SK-N-SH treated with all-trans-retinoic acid at 6 μM for 48 hours (cell line): Measurements from ENCODE around the gene ABT1.

ENCODE experiments used
- ATAC-seq: fragments of 200-7000 bp; cut with Tn5 transposase; 3 replicates; pipeline ENCODE4 v1.9.1; 2020; ENCODE audit warnings: mild to moderate bottlenecking, moderate library complexity
- ARNTL ChIP-seq: fragments of 450-650 bp; formaldehyde crosslinking; IDR thresholded peaks from 2 replicates; pipeline ENCODE4 v1.5.0; 2020; ENCODE audit warnings: low read depth, mild to moderate bottlenecking, moderate library complexity, borderline replicate concordance
- BACH2 ChIP-seq: fragments of 250-450 bp; sonication (Bioruptor Pico); IDR thresholded peaks from 2 replicates; pipeline ENCODE4 v1.9.0; 2021; ENCODE audit warnings: mild to moderate bottlenecking, borderline replicate concordance
- CREB5 ChIP-seq: fragments of 250-450 bp; sonication (Bioruptor Pico); IDR thresholded peaks from 2 replicates; pipeline ENCODE4 v1.5.1; 2020; ENCODE audit warnings: low read depth, mild to moderate bottlenecking, moderate library complexity
- CSDC2 ChIP-seq: fragments of 250-450 bp; sonication (Bioruptor Pico); IDR thresholded peaks from 2 replicates; pipeline ENCODE4 v1.5.0; 2020; ENCODE audit warnings: mild to moderate bottlenecking, moderate library complexity
- ESRRG ChIP-seq: fragments of 250-450 bp; sonication (Bioruptor Pico); IDR thresholded peaks from 2 replicates; pipeline ENCODE4 v1.6.1; 2021; ENCODE audit warnings: mild to moderate bottlenecking
- ISL1 ChIP-seq: fragments of 250-450 bp; sonication (Bioruptor Pico); IDR thresholded peaks from 2 replicates; pipeline ENCODE4 v2.1.2; 2022; ENCODE audit warnings: mild to moderate bottlenecking, moderate library complexity
- OSR1 ChIP-seq: fragments of 250-450 bp; sonication (Bioruptor Pico); IDR thresholded peaks from 2 replicates; pipeline ENCODE4 v1.8.0; 2022; ENCODE audit warnings: moderate library complexity, mild to moderate bottlenecking, inconsistent platforms
- PATZ1 ChIP-seq: fragments of 250-450 bp; sonication (Bioruptor Pico); IDR thresholded peaks from 2 replicates; pipeline ENCODE4 v1.8.0; 2020; ENCODE audit warnings: mild to moderate bottlenecking, moderate library complexity, borderline replicate concordance
- PPARA ChIP-seq: fragments of 250-450 bp; sonication (Bioruptor Pico); IDR thresholded peaks from 2 replicates; pipeline ENCODE4 v1.5.0; 2020; ENCODE audit warnings: mild to moderate bottlenecking, borderline replicate concordance
- RARB ChIP-seq: fragments of 250-450 bp; sonication (Bioruptor Pico); IDR thresholded peaks from 2 replicates; pipeline ENCODE4 v1.8.0; 2021; ENCODE audit warnings: mild to moderate bottlenecking, moderate library complexity
- SNAI2 ChIP-seq: fragments of 250-450 bp; sonication (Bioruptor Pico); IDR thresholded peaks from 2 replicates; pipeline ENCODE4 v1.5.0; 2020; ENCODE audit warnings: mild to moderate bottlenecking, moderate library complexity
- TCF4 ChIP-seq: fragments of 250-450 bp; sonication (Bioruptor Pico); IDR thresholded peaks from 2 replicates; pipeline ENCODE4 v1.8.0; 2021; ENCODE audit warnings: mild to moderate bottlenecking, moderate library complexity, borderline replicate concordance
- TOX ChIP-seq: fragments of 250-450 bp; sonication (Bioruptor Pico); IDR thresholded peaks from 2 replicates; pipeline ENCODE4 v1.8.0; 2021; ENCODE audit warnings: mild to moderate bottlenecking, moderate library complexity, borderline replicate concordance
- ZC3H10 ChIP-seq: fragments of 250-450 bp; sonication (Bioruptor Pico); IDR thresholded peaks from 2 replicates; pipeline ENCODE4 v1.5.1; 2021; ENCODE audit warnings: mild to moderate bottlenecking, moderate library complexity
- ZFP3 ChIP-seq: fragments of 250-450 bp; sonication (Bioruptor Pico); IDR thresholded peaks from 2 replicates; pipeline ENCODE4 v1.5.0; 2020; ENCODE audit warnings: mild to moderate bottlenecking, moderate library complexity
- ZFP30 ChIP-seq: fragments of 450-650 bp; formaldehyde crosslinking; IDR thresholded peaks from 2 replicates; pipeline ENCODE4 v1.5.0; 2022; ENCODE audit warnings: mild to moderate bottlenecking, moderate library complexity
- ZNF565 ChIP-seq: fragments of 450-650 bp; formaldehyde crosslinking; conservative IDR thresholded peaks from 2 replicates; pipeline ENCODE4 v1.5.0; 2020; ENCODE audit warnings: low read depth, mild to moderate bottlenecking, moderate library complexity
- ZNF70 ChIP-seq: fragments of 450-650 bp; formaldehyde crosslinking; IDR thresholded peaks from 2 replicates; pipeline ENCODE4 v1.5.0; 2020; ENCODE audit warnings: mild to moderate bottlenecking, moderate library complexity
- ZNF8 ChIP-seq: fragments of 450-650 bp; formaldehyde crosslinking; IDR thresholded peaks from 2 replicates; pipeline ENCODE4 v1.5.0; 2020; ENCODE audit warnings: mild to moderate bottlenecking, moderate library complexity
- TF ChIP-seq, protein P1 (sequence below): fragments of 250-450 bp; sonication (Bioruptor Pico); IDR thresholded peaks from 2 replicates; pipeline ENCODE4 v1.5.1; 2021; ENCODE audit warnings: mild to moderate bottlenecking, moderate library complexity
- TF ChIP-seq, protein P2 (sequence below): fragments of 250-450 bp; sonication (Bioruptor Pico); IDR thresholded peaks from 2 replicates; pipeline ENCODE4 v1.5.0; 2020; ENCODE audit warnings: mild to moderate bottlenecking, moderate library complexity

Gene ABT1

GRCh38 chr6:26588965-26589364, 7.8 kb upstream of the ABT1 start:
- TF ChIP-seq ZNF565 (CRISPR knock-in tag) (no peak), ZNF8 (CRISPR knock-in tag) (no peak), ESRRG (CRISPR knock-in tag) (no peak), ISL1 (no peak), ZFP3 (CRISPR knock-in tag) (no peak), RARB (no peak), CSDC2 (CRISPR knock-in tag) (no peak)
- TF ChIP-seq, protein P1, sequence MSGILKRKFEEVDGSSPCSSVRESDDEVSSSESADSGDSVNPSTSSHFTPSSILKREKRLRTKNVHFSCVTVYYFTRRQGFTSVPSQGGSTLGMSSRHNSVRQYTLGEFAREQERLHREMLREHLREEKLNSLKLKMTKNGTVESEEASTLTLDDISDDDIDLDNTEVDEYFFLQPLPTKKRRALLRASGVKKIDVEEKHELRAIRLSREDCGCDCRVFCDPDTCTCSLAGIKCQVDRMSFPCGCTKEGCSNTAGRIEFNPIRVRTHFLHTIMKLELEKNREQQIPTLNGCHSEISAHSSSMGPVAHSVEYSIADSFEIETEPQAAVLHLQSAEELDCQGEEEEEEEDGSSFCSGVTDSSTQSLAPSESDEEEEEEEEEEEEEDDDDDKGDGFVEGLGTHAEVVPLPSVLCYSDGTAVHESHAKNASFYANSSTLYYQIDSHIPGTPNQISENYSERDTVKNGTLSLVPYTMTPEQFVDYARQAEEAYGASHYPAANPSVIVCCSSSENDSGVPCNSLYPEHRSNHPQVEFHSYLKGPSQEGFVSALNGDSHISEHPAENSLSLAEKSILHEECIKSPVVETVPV (CRISPR knock-in tag), result no peak
- ATAC-seq, result no peak

DNA sequence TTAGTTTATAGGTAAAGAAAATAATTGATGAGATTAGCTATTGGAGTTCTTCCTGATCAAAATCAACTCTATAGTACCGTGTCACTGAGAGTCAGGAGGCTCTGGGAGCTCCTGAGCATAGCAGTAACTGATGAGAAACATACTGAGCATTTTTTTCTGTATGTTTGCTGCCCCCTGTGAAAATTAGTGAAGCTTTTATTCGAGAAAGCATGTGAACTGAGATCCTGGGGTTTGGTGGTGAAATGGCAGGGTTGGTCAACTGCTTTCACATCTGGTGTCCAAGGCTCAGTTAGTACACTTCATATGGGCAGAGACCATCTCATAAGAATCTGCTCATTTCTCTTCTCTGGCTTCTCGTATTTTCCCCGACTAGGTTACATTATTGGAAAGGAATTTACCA, 4.1 kb upstream of the ABT1 start:
- ATAC-seq, result no peak
- TF ChIP-seq BACH2 (CRISPR knock-in tag) (no peak), ZFP30 (no peak), PATZ1 (CRISPR knock-in tag) (no peak), ZC3H10 (CRISPR knock-in tag) (no peak), ZNF8 (CRISPR knock-in tag) (no peak), TCF4 (CRISPR knock-in tag) (no peak), ISL1 (no peak), ESRRG (CRISPR knock-in tag) (no peak), ZNF70 (CRISPR knock-in tag) (no peak), ARNTL (CRISPR knock-in tag) (no peak), TOX (CRISPR knock-in tag) (no peak)
- TF ChIP-seq, protein P1 (CRISPR knock-in tag), result no peak
- TF ChIP-seq, protein P2, sequence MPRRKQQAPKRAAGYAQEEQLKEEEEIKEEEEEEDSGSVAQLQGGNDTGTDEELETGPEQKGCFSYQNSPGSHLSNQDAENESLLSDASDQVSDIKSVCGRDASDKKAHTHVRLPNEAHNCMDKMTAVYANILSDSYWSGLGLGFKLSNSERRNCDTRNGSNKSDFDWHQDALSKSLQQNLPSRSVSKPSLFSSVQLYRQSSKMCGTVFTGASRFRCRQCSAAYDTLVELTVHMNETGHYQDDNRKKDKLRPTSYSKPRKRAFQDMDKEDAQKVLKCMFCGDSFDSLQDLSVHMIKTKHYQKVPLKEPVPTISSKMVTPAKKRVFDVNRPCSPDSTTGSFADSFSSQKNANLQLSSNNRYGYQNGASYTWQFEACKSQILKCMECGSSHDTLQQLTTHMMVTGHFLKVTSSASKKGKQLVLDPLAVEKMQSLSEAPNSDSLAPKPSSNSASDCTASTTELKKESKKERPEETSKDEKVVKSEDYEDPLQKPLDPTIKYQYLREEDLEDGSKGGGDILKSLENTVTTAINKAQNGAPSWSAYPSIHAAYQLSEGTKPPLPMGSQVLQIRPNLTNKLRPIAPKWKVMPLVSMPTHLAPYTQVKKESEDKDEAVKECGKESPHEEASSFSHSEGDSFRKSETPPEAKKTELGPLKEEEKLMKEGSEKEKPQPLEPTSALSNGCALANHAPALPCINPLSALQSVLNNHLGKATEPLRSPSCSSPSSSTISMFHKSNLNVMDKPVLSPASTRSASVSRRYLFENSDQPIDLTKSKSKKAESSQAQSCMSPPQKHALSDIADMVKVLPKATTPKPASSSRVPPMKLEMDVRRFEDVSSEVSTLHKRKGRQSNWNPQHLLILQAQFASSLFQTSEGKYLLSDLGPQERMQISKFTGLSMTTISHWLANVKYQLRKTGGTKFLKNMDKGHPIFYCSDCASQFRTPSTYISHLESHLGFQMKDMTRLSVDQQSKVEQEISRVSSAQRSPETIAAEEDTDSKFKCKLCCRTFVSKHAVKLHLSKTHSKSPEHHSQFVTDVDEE, result no peak
- TF ChIP-seq, all 23 proteins: peak for 0

DNA sequence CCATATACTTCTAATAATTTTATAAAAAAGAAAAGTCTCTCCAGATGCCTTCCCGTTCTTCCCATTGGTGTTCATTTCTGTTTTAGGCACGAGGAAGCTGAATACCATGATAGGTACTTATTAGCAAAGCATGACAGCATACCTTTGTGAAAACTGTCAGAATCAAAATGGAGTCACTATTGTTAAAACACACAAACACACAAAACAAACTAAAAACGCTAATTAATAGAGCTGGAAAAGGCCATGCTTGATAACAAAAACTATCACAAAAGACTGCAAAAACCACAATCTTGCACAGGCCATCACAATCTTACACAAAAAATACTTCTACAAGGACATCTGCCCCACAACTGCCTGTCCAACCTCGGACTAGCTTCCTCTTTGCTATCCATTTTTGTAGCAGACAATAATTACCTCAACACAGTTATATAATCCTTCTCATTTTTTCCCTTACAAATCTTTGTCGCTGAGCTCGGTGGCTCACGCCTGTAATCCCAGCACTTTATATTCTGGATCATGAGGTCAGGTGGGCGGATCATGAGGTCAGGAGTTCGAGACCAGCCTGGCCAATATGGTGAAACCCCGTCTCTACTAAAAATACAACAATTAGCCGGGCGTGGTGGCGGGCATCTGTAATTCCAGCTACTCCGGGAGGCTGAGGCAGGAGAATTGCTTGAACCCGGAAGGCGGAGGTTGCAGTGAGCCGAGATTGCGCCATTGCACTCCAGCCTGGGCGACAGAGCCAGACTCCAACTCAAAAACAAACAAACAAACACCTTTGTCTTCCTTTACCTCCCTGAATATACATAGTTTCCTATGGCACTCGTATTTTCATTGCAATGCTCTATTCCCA, 3.2 kb upstream of the ABT1 start:
- no peak for ATAC-seq
- TF ChIP-seq, protein P1 (CRISPR knock-in tag), result no peak
- TF ChIP-seq OSR1 (CRISPR knock-in tag) (no peak), BACH2 (CRISPR knock-in tag) (no peak), RARB (no peak), ZFP30 (no peak), ISL1 (no peak), CREB5 (CRISPR knock-in tag) (no peak), ARNTL (CRISPR knock-in tag) (no peak), CSDC2 (CRISPR knock-in tag) (no peak), SNAI2 (CRISPR knock-in tag) (no peak), PATZ1 (CRISPR knock-in tag) (no peak), ZFP3 (CRISPR knock-in tag) (no peak), ESRRG (CRISPR knock-in tag) (no peak), PPARA (CRISPR knock-in tag) (no peak), ZNF8 (CRISPR knock-in tag) (no peak)
